GM20000 (cell line): ENCODE measurements around the gene SLC35G1.
A peak's percentile ranks its signal among the peaks of the same experiment; 100 is the strongest.

Experiments
- DNase-seq: peaks from one replicate; pipeline ENCODE4 v3.0.0; 2012; ENCODE audit warnings: low spot score
- TF ChIP-seq, protein P1 (sequence below): IDR thresholded peaks from 2 replicates; pipeline ENCODE4 v1.5.1; 2012; ENCODE audit warnings: mild to moderate bottlenecking, control low read depth; ENCODE audit errors: extremely low read depth, missing control alignments

Gene SLC35G1

GRCh38 chr10:93893646-93894515 lies at the start of gene SLC35G1:
SLC35G1 (plus strand) TSS chr10:93893978; CDS start chr10:93894034, 56 bp downstream.
- DNase-seq = peak; percentile 95
- TF ChIP-seq, protein P1, sequence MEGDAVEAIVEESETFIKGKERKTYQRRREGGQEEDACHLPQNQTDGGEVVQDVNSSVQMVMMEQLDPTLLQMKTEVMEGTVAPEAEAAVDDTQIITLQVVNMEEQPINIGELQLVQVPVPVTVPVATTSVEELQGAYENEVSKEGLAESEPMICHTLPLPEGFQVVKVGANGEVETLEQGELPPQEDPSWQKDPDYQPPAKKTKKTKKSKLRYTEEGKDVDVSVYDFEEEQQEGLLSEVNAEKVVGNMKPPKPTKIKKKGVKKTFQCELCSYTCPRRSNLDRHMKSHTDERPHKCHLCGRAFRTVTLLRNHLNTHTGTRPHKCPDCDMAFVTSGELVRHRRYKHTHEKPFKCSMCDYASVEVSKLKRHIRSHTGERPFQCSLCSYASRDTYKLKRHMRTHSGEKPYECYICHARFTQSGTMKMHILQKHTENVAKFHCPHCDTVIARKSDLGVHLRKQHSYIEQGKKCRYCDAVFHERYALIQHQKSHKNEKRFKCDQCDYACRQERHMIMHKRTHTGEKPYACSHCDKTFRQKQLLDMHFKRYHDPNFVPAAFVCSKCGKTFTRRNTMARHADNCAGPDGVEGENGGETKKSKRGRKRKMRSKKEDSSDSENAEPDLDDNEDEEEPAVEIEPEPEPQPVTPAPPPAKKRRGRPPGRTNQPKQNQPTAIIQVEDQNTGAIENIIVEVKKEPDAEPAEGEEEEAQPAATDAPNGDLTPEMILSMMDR = no peak

GRCh38 chr10:93844979-93845626 lies 48.7 kb upstream of the SLC35G1 start:
- no peak for DNase-seq
- TF ChIP-seq, protein P1 = no peak

DNA sequence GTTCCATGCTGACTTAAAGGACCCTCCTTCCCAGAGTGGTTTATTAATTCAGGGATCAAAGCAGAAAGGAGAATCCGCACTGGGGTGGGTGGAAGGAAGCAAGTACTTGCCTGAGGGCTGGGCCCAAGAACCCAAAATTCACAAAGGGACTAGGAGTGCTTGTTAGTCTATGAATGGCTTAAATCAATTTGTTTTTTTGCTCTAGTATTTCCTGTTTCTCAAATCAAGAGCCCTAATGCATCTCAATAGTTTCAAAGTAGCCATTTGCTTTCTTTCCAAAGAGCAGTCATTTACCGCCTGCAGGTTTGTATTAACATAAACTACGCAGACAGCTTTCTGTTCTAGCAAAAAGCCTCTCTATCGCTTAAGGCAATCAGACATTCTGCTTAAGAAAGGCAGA lies 44.2 kb upstream of the SLC35G1 start:
- DNase-seq = no peak
- TF ChIP-seq, protein P1 = no peak

DNA sequence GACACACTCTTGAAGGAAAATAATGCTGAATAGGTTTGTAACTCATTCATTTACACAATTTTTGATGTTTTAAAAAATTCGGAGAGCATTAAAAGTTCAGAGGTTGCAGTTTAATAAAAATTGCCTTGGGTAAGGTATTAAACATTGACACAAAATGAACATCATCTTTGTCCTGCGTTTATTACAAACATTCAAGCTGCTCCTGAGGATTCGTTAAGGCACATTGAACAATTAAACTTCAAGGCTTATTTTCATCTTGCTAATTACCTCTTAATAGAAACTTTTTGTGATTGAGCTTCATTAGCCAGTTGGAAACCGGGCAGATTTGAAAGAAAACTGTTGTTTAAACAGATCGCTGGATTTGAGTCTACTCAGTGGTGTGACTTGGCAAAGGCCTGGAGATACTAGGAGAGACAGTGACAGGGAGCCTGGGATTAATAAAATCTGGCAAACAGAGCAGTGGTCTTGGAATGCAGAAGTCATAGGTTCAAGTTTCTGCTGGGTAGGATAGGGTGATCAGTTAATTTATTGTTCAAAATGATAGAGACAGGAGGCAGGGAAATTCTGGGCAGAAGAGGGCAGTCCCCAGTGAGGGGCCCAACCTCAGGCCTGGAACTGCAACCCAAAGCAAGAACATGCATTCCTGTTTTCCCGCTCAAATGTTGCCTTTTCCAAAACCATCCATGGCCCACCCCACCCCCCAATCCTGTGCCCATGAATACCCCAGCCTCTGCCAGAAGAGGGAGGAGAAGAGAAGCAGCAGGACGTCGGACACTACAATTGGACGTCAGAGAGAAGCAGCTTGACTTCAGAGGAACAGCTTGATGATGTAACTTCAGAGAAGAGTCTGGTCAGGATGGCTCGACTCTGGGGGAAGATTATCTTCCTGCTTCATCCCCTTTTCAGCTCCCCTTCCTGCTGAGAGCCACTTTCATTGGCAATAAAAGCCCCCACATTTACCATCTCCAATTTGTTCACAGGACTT lies 43.5 kb upstream of the SLC35G1 start:
- DNase-seq = no peak
- TF ChIP-seq, protein P1 = no peak

GRCh38 chr10:93851169-93851568 lies 42.6 kb upstream of the SLC35G1 start:
- no peak for DNase-seq
- TF ChIP-seq, protein P1 = no peak

DNA sequence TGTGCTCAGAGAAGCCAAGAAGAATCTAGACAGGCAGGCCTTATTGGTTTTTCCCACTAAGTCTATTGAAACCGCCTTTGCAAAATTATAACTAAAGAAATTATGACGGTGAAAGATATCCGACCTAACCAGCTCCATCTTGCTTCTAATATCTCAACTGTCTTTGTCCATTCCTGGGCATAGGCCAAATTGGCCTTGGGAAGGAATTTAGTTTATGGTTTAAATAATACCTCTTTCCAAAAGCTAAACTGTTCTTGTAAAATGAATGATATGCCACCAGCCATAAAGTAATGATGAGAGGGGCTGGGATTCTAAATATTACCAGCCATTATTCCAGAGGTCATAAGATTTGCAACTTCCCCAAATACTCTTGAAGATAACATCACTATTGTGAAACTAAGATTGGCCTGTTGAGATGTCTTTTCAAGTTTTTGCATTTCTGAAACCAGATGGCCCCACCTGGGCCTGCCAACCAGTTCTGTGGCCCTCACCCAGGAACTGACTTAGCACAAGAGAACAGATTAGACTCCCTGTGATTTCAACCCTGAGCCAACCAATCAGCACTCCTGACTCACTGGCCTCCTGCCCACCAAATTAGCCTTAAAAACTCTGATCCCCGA lies 41.2 kb upstream of the SLC35G1 start:
- TF ChIP-seq, protein P1 = no peak
- no peak for DNase-seq
